NCI-H128 (cell line): Measurements from ENCODE around the gene C9orf43.
A peak's percentile ranks its signal among the peaks of the same experiment; 100 is the strongest.

Experiments
- DNase-seq: peaks from one replicate; lab custom pipeline; 2025; ENCODE audit not compliant: unreplicated experiment; lab: John Stamatoyannopoulos, UW

Gene C9orf43

DNA sequence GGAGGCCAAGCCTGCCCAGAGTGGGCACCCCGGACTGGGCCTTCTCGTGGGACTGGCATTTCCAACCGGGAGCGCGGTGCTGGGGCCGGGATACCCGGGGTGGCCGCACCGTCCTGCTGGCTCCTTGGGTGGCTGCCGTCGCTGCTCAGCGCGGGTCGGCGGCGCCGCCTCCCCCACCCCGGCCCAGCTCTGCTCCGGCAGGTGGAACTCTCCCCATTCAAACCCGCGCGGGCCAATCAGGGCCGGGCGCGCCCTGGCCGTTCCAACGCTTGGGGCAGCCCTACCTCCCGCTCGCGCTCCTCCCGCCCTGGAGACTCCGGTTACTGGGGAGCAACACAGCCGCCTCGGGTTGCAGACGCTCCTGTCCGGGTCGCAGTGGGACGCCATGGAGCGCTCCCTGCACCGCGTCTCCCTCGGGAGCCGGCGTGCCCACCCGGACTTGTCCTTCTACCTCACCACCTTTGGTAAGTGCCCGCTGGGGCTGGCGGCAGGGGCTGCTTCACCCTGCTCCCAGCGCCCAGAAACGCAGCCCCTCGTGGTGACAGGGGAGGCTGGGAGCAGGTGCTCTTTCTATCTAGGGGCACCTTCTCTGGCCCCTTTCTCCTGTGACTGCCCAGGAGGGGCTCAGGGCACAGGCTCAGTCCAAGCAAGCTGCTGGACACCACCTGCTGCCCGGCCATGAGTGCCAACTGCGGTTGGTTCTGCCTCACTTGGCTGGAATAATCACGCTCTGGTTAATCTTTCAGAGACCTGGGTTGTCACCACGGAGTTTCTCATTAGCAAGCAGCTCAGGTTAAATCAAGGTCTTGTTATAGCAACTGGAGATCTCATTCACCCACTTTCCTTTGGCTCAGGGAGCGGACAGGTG lies 53.1 kb downstream of the C9orf43 start, which contains the start of gene RGS3:
Gene RGS3, plus strand, starts transcription at position 310 of the 868 bp plus-strand sequence. Its CDS starts 76 bp downstream, at position 386.
- DNase-seq, result peak; percentile 84

DNA sequence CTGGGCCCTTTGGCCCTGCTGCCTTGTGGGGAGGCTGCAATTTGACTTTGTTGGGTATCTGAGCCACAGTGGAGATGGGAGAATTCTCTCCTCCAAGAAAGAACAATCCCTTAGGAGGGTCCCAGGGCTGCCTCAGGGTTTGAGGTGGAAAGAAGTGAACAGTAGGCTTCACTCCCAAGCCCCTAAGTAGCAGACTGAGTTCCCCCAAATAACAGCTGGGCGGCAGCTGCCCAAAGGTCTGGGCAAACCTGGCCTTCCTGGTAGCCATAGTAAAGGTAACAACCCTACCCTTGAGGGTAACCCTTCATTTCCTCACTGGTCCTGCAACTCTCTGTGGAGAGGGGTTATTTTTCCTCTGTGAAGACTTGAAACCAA lies 53.7 kb downstream of the C9orf43 start:
- DNase-seq, result no peak

DNA sequence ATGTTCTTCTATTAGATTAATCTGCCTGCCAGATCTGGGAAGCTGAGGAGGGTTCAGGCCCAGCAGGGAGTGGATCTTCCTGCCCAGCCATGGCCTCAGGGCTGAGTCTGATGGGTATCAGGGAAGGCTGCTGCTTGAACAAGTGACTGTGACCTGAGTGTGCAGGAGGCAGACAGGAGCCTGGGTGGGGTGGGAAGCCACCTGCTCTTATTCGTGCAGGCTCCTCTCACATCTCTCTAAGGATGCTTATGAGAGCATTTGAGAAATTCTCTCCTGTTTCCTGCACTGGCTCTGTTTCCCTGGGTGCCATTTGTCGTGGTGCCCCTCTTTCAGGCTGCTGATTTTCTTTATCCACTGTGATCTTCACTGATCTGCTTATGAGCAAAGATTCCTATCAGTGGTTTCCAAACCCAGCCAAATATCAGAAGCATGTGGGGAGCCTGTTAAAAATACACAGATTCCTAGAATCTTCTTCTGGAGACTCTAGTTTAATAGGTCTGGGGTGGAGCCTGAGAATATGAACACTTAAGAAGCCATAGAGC lies 55.1 kb downstream of the C9orf43 start:
- DNase-seq, result no peak

DNA sequence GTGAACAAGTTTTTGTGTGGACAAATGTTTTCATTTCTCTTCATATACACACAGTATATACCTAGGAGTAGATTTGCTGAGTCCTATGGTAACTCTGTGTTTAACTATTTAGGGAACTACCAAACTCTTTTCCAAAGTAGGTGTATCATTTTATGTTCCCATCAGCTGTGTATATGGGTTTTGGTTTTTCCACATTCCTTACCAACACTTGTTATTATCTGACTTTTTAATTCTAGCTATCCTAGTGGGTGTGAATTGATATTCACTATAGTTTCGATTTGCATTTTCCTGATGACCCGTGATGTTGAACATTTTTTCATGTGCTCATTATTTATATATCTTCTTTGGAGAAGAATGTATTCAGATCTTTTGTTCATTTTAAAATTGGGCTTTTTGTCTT lies 56.6 kb downstream of the C9orf43 start:
- no peak for DNase-seq

DNA sequence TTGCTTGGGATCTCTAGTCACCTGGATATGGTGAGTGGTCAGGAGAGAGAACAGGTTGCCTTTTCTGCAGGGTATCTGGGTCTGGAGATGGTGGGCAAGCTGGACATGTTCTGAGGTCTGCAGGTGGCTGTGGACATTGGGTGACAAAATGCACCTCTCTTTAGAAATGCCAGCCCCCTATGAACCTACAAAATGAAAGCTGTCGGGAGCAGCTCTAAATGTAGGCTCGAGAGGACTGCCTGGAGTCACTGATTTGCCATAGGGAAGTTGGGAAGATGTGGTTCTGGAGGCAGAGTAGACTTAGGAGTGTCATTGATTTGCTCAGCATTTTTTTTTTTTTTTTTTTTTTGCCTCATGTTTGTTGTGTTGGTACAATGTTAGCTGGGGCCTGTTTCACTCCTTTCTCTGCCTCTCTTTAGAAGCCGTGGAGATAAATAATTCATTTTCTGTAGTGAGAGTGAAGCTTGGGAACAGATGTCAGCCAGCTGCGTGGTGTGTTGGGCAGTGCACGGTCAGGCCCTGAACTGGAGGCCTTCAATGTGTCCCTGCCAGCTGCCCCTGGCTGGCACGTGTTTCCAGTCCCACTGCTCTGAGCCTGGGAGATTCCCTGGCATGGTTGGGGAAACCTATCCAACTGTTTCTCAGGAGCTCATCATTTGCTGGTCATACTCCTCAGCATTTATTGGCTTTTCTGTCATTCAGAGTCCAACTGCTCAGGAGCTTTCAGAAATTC lies 58.3 kb downstream of the C9orf43 start:
- DNase-seq, result no peak

DNA sequence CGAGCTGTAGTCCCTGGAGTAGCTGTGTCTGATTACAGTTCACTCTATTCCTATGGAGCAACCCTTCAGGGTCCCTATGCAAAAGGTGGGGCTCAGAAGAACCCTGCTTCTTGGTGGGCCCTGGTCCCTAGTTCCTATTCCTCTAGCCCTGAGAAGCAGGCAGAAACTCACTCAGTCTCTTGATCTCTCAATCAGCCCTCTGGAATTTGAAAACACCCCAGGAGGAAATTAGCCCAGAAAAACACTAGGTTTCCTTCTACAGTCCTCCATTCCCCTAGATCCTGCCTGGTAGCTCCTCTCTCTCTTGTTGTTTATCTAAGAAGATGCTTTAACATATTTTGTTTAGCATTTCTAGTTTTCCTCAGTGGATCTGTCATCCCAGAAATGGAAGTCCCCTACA lies 60.6 kb downstream of the C9orf43 start:
- DNase-seq, result no peak

DNA sequence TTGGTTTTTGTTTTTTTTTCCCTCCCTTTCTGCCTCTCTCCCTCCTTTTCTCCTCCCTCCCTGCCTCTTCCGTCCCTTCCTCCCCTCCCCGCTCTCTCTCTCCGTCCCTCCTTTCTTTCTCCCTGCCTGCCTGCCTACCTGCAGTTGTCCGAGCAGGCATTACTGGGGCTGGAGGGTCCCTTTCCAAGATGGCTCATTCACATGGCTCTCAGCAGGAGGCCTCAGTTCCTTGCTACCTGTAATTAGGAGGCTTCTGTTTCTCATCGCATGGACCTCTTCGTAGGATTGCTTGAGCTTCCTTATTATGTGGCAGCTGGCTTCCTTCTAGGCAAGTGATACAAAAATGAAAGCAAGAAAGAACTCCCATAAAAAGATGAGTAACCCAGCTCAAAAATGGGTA lies 61.0 kb downstream of the C9orf43 start:
- DNase-seq, result no peak

DNA sequence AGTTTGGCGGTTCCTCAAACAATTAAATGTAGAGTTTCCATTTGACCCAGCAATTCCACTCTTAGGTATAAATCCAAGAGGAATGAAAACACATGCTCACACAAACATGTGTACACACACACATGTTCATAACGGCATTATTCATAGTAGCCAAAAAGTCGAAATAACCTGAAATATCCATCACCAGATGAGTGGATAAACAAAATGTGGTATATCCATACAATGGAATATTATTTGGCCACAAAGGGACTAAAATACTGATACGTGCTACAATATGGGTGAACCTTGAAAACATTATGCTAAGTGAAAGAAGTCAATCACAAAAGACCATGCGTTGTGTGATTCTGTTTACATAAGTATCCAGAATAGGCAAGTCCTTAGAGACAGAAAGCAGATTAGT lies 61.7 kb downstream of the C9orf43 start:
- DNase-seq, result no peak

DNA sequence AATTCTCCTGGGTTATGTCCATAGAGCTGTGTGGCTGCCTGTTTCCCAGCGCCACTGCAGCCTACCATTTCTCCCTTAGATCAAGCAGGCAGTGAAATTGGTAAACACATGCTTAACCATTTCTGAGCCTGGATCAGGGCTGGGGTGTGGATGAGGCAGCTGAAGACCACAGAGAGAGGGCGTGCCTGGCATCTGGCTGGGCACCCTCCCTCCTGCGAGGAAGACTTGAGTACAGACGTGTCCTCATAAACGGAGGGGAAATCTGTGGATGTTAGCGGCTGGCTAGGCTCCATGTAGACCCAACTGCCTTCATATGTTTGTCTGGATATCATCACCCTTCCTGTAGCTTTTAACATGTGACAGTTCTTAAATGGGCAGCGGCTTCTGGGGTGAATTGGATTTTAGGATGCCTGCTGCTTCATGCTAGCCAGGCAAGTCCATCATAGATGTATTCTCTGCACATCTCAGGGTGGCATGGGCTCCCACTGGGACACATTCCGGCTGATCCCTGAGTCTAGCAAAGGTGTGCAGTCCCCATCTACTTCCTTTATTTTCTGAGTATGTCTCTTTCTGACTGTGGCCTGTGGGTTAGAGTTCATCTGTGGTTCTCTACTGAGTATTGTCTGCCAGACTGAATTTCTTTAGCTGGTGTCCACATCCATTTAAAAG lies 63.9 kb downstream of the C9orf43 start:
- DNase-seq, result no peak

DNA sequence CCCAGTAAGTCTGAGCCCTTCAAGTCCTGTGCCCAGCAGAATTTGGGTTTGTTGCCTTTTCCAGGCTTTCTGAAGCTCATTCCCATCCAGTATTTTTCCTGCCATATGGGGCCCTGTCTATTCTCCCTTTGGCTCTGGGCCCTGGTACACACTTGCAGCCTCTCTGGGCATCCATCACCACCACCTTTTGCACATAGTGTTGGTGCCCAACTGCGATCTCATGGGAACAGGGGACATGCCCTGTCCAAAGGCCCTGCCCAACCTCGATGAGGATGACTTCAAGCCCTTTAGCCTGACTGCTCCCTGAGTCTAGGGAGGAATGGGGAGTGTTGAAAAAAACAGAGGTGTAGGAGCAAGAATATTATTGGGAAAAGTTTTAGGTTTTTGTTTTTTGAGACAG lies 64.5 kb downstream of the C9orf43 start:
- DNase-seq, result no peak

GRCh38 chr9:113475992-113476391 lies 65.4 kb downstream of the C9orf43 start:
- no peak for DNase-seq

- DNase-seq, result no peak
Observed at GRCh38 chr9:113476511-113476916, 66.0 kb downstream of the C9orf43 start.

- no peak for DNase-seq
Observed at GRCh38 chr9:113477058-113477457, 66.5 kb downstream of the C9orf43 start.

- no peak for DNase-seq
Observed at GRCh38 chr9:113477661-113478060, 67.1 kb downstream of the C9orf43 start.

DNA sequence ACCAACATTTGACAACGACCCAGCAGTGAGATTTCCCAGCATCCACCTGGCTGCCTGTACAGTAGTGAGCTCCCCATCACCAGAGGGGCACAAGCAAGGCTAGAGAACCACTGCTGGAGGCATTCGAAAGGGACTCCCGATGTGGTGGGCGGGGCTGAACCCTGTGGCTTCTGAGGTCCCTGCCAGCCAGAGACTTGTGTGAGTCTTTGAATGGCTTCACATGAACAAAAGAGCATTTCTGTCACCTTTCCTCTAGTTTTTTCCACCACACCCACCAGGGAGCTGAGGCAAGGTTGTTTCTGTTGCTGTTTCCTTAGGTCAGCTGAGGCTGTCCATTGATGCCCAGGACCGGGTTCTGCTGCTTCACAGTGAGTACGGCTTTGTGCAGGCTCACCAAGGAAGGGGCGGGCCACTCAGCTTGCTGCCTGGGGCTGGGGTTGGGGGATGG lies 68.7 kb downstream of the C9orf43 start:
- DNase-seq, result no peak
